DMS114 treated with DMSO at 0.1 percent for 48 hours (cell line): Measurements from ENCODE around the gene BCL2L15.
"Not testable (repeated sequence)": the region's sequence is repeated elsewhere in the genome, so short reads cannot be mapped to it uniquely, and the experiment has no call there.

Experiments used
- DNase-seq: peaks from one replicate; lab custom pipeline; 2025; ENCODE audit not compliant: unreplicated experiment; lab: John Stamatoyannopoulos, UW

The BCL2L15 gene

GRCh38 chr1:113872219-113872935, 15.0 kb downstream of the BCL2L15 start:
- DNase-seq, result no peak

- DNase-seq, result no peak
Observed at GRCh38 chr1:113871597-113872113, 15.7 kb downstream of the BCL2L15 start, which contains the start of gene PTPN22. PTPN22 (minus strand) TSS chr1:113871712.

GRCh38 chr1:113870778-113871177, 16.6 kb downstream of the BCL2L15 start:
- no peak for DNase-seq

- no peak for DNase-seq
Observed at GRCh38 chr1:113868387-113869083, 18.8 kb downstream of the BCL2L15 start.

- no peak for DNase-seq
Observed at GRCh38 chr1:113861641-113862040, 25.7 kb downstream of the BCL2L15 start.

GRCh38 chr1:113860891-113861290, 26.5 kb downstream of the BCL2L15 start:
- no peak for DNase-seq

GRCh38 chr1:113859478-113860175, 27.8 kb downstream of the BCL2L15 start:
- DNase-seq, result no peak

GRCh38 chr1:113858982-113859381, 28.4 kb downstream of the BCL2L15 start:
- no peak for DNase-seq

GRCh38 chr1:113858418-113858817, 29.0 kb downstream of the BCL2L15 start:
- DNase-seq, result no peak

GRCh38 chr1:113857776-113858175, 29.6 kb downstream of the BCL2L15 start:
- DNase-seq, result no peak

- no peak for DNase-seq
Observed at GRCh38 chr1:113856401-113856790, 31.0 kb downstream of the BCL2L15 start.

GRCh38 chr1:113855630-113856400, 31.6 kb downstream of the BCL2L15 start:
- DNase-seq, result no peak

- DNase-seq, result no peak
Observed at GRCh38 chr1:113854234-113854633, 33.1 kb downstream of the BCL2L15 start.

- DNase-seq, result not testable (repeated sequence)
Observed at GRCh38 chr1:113852694-113853093, 34.7 kb downstream of the BCL2L15 start.

- DNase-seq, result no peak
Observed at GRCh38 chr1:113850127-113850796, 37.1 kb downstream of the BCL2L15 start.

- no peak for DNase-seq
Observed at GRCh38 chr1:113849072-113849471, 38.3 kb downstream of the BCL2L15 start.

- DNase-seq, result no peak
Observed at GRCh38 chr1:113846391-113847035, 40.9 kb downstream of the BCL2L15 start.

- no peak for DNase-seq
Observed at GRCh38 chr1:113836534-113836933, 50.8 kb downstream of the BCL2L15 start.

GRCh38 chr1:113835686-113836290, 51.6 kb downstream of the BCL2L15 start:
- DNase-seq, result peak; percentile 47
